GM11168 (cell line): ENCODE measurements around the gene KPRP.

ENCODE experiments used
- in situ Hi-C: fragments of 300-500 bp; cut with MboI; formaldehyde crosslinking; loops from one replicate; pipeline ENCODE4 v1.12.0; 2022; ENCODE audit warnings: low sequenced_read_pairs; ENCODE audit not compliant: unreplicated experiment

KPRP gene, protein sequence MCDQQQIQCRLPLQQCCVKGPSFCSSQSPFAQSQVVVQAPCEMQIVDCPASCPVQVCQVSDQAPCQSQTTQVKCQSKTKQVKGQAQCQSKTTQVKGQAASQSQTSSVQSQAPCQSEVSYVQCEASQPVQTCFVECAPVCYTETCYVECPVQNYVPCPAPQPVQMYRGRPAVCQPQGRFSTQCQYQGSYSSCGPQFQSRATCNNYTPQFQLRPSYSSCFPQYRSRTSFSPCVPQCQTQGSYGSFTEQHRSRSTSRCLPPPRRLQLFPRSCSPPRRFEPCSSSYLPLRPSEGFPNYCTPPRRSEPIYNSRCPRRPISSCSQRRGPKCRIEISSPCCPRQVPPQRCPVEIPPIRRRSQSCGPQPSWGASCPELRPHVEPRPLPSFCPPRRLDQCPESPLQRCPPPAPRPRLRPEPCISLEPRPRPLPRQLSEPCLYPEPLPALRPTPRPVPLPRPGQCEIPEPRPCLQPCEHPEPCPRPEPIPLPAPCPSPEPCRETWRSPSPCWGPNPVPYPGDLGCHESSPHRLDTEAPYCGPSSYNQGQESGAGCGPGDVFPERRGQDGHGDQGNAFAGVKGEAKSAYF

DNA sequence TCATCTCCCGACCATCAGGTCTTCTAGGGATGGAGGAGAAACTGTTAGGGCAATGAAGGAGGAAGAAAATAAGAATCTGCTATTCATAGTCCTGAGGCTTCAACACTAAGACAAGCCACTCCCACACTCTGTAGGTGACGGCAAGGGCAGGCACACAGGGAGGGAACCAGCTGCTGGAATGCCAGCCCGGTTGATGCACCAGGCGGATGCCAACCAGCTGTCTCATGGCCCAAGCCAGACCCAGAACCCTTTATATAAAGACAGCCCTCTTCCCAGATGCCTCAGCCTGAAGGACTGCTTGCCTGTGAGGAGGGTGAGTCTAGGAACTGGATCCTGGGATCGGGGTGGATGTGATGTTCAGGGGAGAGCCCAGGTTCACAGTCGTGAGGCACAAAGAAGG lies at the start of gene KPRP:
Gene KPRP, plus strand, starts transcription at position 279 of the 400 bp plus-strand sequence. CDS start 1,564 bp downstream, outside the sequence.
- in situ Hi-C loops: no loop called here

DNA sequence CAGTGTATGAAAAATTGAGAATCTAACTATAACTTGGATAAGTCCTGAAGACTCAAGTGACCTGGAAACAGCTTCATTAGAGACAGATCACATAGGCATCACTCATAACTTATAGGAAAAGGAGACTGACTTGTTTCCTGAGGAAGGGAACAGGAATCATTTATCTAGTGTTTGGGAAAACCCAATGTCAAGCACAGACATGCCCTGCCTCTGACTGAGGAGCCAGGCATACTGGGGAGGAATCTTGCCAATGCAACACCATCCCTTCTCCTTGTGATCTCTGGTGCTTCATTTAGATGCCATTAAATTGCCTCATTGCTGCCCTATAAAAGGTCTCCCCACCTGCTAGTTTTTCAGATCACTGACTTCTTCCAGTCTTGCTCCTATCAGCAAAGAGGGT lies 39.6 kb upstream of the KPRP start:
- in situ Hi-C loops: no loop called here

DNA sequence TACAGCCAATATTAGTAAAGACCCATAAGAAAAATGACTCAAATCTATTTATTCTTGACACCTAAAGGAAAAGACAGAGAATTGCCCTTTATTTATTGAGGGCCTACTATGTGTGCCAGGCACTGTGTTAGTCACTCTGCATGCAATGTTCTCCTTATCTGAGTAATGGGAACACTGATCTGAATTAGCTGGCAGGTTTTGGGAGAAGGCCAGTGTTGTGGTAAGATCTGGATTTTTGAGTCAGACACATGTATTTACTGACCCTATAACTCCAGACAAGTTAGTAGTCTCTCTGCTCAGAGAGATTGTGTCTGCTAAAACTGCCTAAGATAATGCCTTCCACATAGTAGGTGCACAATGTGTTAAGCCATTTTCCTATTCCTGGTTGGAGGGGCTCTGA lies 32.6 kb upstream of the KPRP start:
- in situ Hi-C loops: no loop called here

DNA sequence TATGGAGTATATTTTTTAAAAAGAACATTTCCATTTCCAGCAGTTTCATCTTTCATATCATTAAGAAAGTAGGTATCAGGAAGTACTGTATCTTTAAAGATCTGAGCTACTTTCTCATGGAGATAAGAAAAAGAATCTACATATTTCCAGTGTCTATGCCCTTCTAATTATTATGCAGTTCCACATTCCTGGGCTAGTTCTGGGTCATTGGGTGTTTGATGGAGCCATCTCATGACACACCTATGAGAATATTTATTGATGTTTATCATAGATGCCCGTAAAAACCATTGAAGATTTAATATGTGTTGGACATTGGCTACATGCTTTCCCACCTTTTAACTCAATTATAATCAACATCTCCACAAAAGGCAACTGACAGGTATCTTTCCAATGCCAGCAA lies 28.8 kb upstream of the KPRP start:
- in situ Hi-C loops: no loop called here

DNA sequence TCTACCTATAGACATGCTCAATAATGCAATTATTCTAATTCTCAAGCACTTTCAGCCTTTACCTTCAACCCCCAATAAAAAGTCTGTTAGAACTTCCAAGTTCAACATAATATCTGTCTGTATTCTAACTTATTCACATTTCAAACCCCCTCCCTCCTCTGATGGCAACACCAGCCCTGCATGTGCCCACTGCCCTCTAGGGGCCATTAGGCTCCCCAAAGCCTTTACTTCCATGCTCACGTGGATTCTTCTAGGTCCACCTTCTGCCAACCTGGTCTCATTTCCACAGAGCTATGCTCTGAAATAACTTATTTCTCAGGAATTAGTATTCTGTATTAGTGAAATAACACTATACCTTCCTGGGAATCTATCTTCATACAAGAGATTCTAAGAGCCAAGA lies 22.2 kb upstream of the KPRP start:
- in situ Hi-C loops: no loop called here

DNA sequence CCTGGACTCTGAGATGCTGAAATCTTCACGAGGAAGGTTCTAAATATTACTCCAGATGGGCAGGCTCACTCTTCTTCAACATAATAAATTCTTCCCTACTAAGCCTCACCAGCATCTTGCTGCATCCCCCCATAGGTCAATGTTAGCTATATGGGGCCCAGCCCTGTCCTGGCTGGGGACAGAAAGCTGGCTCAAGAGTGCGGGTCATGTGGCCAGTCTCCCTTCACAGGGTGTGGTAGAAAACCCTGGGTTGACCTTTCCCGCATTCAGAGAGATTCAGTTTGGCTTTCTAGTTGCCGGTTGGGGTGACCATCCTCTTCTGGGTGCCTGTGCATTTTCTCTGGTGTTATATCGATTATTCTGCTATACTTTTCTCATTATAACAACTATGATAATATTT lies 19.8 kb upstream of the KPRP start:
- in situ Hi-C loops: no loop called here

DNA sequence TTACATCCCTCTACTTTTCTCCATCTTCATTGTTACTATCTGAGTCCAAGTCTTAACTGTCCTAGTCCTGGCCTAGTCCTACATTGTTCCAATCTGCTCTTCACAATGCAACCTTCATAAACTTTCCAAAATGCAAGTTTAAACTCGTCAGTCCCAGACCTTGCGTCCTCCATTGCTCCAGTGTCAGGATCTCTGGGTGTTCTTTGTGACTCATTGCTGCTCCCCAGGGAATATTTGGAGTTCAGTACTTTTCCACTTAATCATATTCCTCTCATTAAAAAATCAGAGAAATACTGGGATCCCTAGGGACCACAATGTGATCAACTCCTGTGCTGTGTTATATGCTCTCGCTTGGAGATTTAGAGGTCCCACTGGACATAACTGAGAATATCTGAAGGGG lies 18.0 kb upstream of the KPRP start:
- in situ Hi-C loops: no loop called here

DNA sequence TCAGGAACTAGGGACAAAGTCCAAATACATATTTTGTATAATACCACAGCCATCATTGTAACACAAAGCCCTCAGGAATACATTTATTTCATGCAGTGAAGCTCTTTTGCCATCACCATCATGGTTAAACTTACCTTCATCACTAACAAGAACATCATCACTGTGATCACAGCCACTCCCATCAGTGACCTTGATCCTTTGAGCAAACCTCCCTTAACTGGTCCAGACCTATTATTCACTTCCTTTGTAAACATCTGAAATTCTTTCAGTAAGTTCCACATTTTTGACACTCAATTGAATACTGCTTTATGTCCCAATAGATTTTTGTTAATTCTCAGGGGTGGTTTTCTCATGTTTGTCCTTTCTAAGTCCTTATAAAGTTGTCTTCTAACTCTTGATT lies 16.2 kb upstream of the KPRP start:
- in situ Hi-C loops: no loop called here

DNA sequence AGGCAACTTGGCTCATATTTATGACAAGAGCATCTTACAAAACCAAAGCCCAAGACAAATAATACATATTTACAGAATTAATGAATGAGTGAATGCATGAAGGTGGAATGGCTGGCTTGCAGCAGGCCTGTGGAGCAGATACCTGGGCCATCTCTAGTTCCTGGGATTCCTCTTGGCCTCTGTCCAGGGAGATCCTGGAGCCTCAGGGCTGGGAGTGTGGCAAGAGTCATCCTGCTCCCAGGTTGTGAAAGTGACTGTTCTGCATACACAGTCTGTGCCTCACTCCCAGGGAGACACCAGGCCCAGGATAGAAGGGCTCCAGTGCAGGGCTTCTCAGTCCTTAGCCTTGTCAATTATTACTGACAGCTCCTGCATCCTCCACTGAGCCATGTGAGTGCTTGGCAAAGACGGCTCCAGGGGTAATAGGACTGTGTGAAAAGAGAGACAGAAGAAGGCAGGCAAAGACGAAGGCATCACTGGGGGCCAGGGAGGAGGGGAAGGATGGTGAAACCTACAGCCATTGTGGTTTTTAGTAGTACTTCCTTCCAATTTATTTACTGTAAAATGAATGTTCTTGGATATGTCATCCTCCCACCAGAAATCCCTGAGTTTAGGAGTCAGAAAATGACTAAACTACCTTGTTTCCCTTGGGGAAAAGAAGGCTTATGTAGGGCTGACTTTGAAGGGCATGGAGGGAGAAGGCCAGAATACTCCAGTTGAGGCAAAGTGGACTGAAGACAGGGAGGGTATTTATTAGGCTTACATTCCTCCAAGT lies 14.3 kb upstream of the KPRP start:
- in situ Hi-C loops: no loop called here

DNA sequence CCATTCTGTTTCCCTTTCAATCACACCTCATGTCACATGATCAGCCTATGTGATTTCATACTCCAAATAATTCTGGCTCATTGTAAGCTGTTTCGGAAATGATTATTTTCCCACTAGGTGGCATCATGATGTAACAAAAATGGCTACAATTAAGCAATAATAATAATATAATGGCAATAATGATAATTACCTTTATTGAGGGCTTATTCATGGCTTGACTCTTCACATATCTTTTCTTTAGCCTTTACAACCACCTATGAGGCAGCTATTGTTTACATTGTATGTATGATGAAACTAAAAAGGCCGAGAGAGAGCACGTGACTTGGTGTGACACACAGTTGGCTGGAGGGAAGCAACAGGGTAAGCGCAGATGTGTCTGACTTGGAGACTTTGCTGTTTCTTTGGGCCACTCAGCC lies 12.5 kb upstream of the KPRP start:
- in situ Hi-C loops: no loop called here

DNA sequence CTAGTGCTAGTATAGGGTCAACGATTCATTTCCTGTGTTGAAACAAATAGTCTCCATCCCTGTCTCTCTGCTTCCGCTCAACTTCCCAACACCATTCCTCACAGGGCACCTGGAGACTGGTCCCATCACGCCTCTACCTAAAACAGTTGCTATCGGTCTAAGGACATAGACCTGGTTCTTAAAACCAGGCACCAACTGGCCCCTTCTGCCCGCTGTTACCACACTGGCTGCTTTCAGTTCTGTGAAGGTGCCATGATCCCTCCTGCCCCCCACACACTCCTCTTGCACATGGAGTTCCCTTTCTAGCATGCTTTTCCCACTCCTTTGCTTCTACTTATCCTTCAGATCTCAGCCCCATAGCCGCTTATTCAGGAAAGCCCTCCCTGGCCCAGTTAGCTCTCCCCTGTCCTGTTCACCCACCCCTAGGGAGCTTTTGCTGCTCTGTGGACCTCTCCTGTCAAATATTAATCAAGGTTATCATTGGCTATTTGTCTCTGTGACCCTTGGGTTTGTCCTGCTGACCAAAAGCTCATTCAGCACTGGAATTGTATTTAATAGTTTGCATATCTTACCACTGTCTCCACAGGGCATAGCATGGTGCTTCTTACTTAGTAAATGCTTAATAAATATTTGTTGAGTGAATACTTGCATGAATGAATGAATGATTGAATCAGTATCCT lies 11.9 kb upstream of the KPRP start:
- in situ Hi-C loops: no loop called here

DNA sequence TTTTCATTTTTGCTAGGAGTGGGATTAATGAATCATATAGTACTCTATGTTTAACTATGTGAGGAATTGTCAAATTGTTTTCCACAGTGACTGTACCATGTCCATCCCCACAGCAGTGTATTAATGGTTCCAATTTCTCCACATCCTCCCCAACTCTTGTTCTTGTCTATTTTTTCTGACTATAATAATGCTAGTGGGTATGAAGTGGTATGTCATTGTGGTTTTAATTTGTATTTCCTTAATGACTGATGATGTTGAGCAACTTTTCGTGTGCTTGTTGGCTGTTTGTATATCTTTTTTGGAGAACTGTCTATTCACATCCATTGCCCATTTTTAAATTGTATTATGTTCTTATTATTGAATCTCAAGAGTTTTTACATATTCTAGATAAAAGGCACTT lies 10.0 kb upstream of the KPRP start:
- in situ Hi-C loops: no loop called here

DNA sequence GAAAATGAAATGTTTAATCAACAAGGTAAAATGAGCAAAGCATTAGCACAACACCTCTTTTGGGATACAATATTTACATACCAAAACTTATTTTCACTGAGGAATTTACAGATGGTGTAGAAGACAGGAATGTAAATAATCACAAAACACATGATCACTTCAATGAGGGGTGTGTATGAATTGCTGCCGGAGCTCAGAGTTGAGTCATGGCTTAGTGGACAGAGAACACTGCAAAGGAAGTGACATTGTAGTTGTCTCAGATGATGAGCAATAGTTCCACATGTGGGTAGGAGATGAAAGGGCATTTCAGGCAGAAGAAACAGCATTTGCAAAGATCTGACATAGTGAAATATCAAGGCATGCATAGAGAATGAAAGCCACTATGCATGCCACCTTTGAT lies 5.6 kb upstream of the KPRP start:
- in situ Hi-C loops: no loop called here

DNA sequence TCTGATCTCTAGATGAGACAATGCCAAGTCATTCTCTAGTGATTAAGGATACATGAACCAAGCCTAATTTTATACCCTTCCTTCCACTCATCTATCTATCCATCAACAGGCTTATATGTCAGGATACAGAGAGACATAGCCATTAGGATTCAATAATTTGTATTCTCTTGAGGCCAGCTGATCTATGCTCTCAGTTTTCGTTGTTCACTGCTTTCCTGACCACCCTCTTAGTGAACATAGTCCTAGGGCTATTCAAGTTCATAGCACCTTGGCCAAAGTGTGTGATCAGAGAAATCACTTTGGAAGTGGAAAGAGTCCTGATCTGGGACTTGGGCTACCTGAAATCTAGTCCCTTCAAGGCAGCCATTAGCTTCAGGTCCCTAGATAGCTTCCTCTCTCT lies 4.2 kb upstream of the KPRP start:
- in situ Hi-C loops: no loop called here

DNA sequence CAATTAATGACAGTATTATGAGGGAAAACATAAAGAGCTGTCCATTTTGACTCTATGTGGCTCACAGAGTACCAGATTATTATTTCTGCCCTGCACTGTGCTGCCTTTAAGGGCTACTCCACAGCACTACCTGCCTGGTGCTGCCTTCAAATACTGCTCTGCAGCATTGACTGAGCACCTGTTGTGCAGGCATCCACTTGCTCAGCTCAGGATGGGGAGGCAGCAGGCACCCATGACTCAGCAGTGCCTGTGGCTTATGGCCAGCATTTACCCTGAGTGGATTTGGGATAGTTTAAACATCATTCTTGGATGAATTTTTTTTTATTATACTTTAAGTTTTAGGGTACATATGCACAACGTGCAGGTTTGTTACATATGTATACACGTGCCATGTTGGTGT lies 953 bp upstream of the KPRP start:
- in situ Hi-C loops: no loop called here

DNA sequence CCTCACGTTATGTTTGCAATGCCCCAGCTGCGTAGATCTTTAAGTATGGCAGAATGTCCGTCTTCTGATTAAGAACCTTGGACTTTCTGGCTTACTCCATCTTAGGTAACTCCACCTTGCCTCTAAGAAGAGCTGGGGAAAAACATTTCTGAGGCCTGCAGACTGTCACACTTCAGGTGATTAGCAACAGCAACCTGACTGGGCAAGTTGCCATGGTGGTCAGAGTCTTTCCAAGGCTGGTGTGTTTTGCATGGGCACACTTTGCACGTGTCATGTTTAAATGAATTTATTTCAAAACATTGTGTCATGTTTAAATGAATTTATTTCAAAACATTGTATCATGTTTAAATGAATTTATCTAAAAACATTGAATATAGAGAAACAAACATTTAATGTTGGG lies 811 bp downstream of the KPRP start:
- in situ Hi-C loops: no loop called here

DNA sequence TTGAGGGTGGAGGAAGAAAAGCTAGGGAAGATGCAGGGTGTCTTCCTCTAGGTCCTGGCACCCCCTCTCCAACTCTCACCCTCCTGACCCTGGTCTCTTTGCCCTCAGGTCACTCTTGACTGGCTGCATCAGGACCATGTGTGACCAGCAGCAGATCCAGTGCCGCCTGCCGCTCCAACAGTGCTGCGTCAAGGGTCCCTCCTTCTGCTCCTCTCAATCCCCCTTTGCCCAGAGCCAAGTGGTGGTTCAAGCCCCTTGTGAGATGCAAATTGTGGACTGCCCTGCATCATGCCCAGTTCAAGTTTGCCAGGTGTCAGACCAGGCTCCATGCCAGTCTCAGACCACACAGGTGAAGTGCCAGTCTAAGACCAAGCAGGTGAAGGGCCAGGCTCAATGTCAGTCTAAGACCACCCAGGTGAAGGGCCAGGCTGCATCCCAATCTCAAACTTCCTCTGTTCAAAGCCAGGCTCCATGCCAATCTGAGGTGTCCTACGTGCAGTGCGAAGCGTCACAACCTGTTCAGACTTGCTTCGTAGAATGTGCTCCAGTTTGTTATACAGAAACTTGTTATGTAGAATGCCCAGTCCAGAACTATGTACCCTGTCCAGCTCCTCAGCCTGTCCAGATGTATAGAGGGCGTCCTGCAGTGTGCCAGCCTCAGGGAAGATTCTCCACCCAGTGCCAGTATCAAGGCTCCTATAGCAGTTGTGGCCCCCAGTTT lies 1.8 kb downstream of the KPRP start:
- in situ Hi-C loops: no loop called here

DNA sequence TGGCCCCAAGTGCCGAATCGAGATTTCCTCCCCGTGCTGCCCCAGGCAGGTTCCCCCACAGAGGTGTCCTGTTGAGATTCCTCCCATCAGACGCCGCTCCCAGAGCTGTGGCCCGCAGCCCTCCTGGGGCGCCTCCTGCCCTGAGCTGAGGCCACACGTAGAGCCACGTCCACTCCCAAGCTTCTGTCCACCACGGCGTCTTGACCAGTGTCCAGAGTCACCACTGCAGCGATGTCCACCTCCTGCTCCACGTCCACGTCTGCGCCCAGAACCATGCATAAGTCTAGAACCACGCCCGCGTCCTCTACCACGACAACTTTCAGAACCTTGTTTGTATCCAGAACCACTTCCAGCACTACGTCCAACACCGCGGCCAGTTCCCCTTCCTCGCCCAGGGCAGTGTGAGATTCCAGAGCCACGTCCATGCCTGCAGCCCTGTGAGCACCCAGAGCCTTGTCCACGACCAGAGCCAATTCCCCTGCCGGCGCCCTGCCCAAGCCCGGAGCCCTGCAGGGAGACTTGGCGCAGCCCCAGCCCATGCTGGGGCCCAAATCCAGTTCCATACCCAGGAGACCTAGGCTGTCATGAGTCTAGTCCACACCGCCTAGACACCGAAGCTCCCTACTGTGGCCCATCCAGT lies 2.8 kb downstream of the KPRP start:
- in situ Hi-C loops: no loop called here

DNA sequence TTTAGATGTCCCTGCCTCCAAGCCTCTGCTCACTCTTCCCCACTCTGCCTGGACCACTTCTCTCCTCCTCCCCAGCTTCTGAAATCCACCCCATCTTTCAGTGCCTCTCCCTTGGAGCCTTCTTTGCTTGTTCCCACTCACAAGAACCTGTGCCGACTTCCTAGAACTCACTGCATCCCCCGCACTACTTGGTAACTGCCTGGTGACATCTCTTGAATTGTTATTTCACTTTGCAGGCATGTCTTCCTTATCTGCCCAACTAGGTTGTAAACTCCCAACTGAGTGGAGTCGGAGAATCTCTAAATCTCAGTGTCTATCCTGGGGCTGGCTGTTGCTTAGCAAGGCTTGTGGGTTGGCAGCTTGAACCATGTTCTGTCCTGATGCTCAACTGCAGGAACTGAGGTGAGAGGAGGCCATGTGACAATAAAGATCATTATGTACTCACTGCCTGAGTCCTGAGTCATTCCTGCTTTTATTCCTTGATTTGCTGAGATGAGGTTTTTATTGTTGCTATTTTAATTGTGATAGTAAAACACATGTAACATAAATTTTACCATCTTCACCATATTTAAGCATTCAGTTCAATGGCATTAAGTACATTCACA lies 3.9 kb downstream of the KPRP start:
- in situ Hi-C loops: no loop called here
